ENCODE results near the gene BPIFA3.

Gene BPIFA3

DNA sequence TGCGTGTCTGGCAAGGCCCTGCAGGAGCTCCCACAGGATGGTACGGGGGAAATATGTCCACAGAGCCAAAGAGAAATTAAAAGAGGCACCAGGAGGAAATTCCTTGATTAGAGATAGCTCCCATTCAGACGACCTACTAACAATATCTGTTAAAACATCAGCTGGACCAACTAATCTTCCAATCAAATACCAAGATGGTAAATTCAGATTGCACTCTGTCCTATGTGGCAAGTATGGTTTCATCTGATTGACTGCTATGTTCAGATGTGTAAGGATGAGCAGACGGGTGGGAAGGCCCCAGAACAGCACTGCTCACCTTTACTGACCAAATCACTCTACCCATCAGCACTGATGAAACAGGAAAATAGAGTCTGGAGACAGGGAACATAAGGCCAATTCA is 29.7 kb upstream of the BPIFA3 start:
- Histone ChIP-seq H3K9me3 (ENCODE audit: severe bottlenecking) (no peaks in the 10 kb centered on the region), H3K36me3 (no peaks in the 10 kb centered on the region), H3K4me3 (ENCODE audit: low read depth, low read length) (no peak overlapping the region), H3K27me3 (ENCODE audit: insufficient read depth, low read depth, severe bottlenecking) (no peaks in the 10 kb centered on the region), H3K27ac (no peak overlapping the region)
- TF ChIP-seq, protein P1, sequence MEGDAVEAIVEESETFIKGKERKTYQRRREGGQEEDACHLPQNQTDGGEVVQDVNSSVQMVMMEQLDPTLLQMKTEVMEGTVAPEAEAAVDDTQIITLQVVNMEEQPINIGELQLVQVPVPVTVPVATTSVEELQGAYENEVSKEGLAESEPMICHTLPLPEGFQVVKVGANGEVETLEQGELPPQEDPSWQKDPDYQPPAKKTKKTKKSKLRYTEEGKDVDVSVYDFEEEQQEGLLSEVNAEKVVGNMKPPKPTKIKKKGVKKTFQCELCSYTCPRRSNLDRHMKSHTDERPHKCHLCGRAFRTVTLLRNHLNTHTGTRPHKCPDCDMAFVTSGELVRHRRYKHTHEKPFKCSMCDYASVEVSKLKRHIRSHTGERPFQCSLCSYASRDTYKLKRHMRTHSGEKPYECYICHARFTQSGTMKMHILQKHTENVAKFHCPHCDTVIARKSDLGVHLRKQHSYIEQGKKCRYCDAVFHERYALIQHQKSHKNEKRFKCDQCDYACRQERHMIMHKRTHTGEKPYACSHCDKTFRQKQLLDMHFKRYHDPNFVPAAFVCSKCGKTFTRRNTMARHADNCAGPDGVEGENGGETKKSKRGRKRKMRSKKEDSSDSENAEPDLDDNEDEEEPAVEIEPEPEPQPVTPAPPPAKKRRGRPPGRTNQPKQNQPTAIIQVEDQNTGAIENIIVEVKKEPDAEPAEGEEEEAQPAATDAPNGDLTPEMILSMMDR (IDR thresholded peaks at IDR 0.05; ENCODE audit: low read depth, low read length): no peak
- DNase-seq: no peak

DNA sequence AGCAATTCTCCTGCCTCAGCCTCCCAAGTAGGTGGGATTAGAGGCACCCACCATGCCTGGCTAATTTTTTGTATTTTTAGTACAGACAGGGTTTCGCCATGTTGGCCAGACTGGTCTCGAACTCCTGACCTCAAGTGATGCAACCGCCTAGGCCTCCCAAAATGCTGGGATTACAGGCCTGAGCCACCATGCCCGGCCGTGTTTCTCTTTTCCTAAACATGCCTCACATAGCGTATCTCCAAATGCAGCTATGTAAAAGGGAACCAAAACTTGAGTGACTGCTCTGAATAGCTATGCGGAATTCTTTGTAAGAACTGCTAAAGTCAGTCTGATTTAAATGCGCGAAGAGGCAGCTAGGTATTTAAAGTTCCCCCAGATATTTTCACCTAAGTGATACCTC is 28.7 kb upstream of the BPIFA3 start:
- H3K4me3 ChIP-seq (ENCODE audit: low read depth, low read length): no peak overlapping the region
- no peaks in the 10 kb centered on the region for H3K9me3 ChIP-seq (ENCODE audit: severe bottlenecking)
- DNase-seq: no peak
- no peaks in the 10 kb centered on the region for H3K36me3 ChIP-seq
- TF ChIP-seq, protein P1 (IDR thresholded peaks at IDR 0.05; ENCODE audit: low read depth, low read length): no peak
- no peaks in the 10 kb centered on the region for H3K27me3 ChIP-seq (ENCODE audit: insufficient read depth, low read depth, severe bottlenecking)
- no peak overlapping the region for H3K27ac ChIP-seq

DNA sequence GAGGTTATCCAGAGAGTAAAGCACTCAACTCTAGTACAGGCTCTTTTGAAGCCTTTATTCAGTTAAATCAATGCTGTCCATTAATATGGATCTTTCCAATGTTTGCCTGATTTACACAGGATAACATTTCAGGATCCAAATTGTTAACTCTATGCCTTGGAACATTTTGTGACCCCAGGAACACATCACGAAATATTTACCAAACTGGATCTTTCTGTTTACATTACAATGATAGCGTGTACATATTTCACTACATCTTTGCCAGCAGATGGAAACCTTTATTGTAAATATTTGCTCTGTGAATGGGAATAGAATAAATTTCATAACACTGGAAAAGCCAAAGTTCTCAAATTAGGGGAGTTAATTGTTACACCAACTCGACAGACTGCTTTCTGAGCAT is 25.7 kb upstream of the BPIFA3 start:
- Histone ChIP-seq H3K27ac (no peak overlapping the region), H3K36me3 (no peaks in the 10 kb centered on the region), H3K9me3 (ENCODE audit: severe bottlenecking) (peaks cover 2% of the 10 kb centered on the region), H3K4me3 (ENCODE audit: low read depth, low read length) (no peak overlapping the region), H3K27me3 (ENCODE audit: insufficient read depth, low read depth, severe bottlenecking) (no peaks in the 10 kb centered on the region)
- TF ChIP-seq, protein P1 (IDR thresholded peaks at IDR 0.05; ENCODE audit: low read depth, low read length): no peak
- DNase-seq: no peak

DNA sequence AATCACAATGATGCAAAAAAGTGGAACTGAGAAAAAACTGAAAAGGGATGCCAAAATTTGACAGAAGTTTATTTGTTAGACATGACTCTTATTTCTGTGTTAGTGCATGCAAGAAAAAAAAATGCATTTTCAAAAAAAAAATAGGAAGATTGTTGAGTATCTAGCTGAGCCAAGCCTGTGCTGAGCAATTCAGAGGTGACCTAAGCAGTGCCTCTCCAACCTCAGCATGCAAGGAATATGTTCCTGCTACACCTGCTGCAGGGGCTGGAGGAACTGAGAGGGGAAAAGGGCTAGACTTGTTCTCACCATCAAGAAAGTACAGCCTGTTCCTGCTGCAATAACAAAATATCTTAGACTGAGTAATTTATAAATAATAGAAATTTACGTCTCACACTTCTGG is 25.2 kb upstream of the BPIFA3 start:
- DNase-seq: no peak
- no peaks in the 10 kb centered on the region for H3K27me3 ChIP-seq (ENCODE audit: insufficient read depth, low read depth, severe bottlenecking)
- no peak overlapping the region for H3K4me3 ChIP-seq (ENCODE audit: low read depth, low read length)
- no peak overlapping the region for H3K27ac ChIP-seq
- TF ChIP-seq, protein P1 (IDR thresholded peaks at IDR 0.05; ENCODE audit: low read depth, low read length): no peak
- no peaks in the 10 kb centered on the region for H3K36me3 ChIP-seq
- peaks cover 2% of the 10 kb centered on the region for H3K9me3 ChIP-seq (ENCODE audit: severe bottlenecking)

DNA sequence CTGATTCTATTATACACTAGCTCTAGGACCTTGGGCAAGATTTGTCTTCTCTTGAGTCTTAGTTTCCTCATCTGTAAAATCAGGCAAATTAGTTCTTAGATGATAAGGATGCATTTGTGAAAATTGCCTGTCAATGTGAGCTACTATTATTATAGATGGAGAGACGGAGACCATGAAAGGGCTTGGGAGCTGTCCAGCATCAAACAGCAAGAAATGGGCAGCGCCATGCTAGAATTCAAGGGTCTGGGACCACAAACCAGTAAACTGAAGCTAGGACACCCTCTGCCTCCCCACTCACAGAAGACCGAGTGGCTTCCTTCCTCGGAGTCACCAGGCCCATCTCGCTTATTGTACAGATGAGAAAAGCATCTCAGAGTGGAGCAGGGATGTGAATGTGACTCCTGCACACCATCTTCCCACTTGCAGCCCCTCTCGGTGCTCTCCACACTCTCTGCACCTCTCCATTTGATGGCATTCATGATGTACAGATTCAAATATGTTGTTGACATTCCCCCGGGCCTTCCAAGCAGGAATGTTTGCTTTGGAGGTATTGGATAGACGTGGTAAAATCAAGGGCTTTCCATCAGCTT is 24.1 kb upstream of the BPIFA3 start:
- no peaks in the 10 kb centered on the region for H3K27me3 ChIP-seq (ENCODE audit: insufficient read depth, low read depth, severe bottlenecking)
- no peak for DNase-seq
- no peaks in the 10 kb centered on the region for H3K36me3 ChIP-seq
- TF ChIP-seq, protein P1 (IDR thresholded peaks at IDR 0.05; ENCODE audit: low read depth, low read length): no peak
- peaks cover 2% of the 10 kb centered on the region for H3K9me3 ChIP-seq (ENCODE audit: severe bottlenecking)
- no peak overlapping the region for H3K4me3 ChIP-seq (ENCODE audit: low read depth, low read length)
- no peak overlapping the region for H3K27ac ChIP-seq

DNA sequence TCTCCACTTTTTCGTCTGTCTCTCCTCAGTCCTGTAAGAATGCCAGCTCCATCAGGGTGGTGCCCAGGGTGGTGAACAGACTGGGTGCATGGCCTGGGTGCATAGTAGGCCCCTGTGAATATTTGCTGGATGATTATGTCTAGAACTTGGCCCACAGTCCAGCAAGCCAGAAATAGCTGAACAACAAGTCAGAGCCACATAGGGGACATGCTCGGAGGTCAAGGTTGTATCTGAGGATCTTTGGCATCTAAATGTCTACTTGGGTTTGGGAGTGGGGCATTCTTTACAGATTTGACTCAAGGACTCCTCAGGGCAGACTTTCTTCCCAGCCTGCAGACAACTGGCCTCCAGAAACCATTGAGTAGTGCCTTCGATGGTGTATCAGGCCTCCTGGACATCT is 18.1 kb upstream of the BPIFA3 start:
- TF ChIP-seq, protein P1 (IDR thresholded peaks at IDR 0.05; ENCODE audit: low read depth, low read length): no peak
- no peak overlapping the region for H3K4me3 ChIP-seq (ENCODE audit: low read depth, low read length)

More for the DNA sequence above, 18.1 kb upstream of the BPIFA3 start:
- H3K27ac ChIP-seq: no peak overlapping the region
- H3K36me3 ChIP-seq: no peaks in the 10 kb centered on the region
- H3K27me3 ChIP-seq (ENCODE audit: insufficient read depth, low read depth, severe bottlenecking): no peaks in the 10 kb centered on the region
- H3K9me3 ChIP-seq (ENCODE audit: severe bottlenecking): peaks cover 2% of the 10 kb centered on the region
- DNase-seq: no peak

Measured in WERI-Rb-1 (cell line).